Caki2 (cell line): Measurements from ENCODE around the gene PDXP. TPM values are rescaled to one million over a fixed set of nuclear protein-coding genes. Genes with fewer than 3 reads are reported as not detected.
A peak's percentile ranks its signal among the peaks of the same experiment; 100 is the strongest.

Source experiments
- DNase-seq: peaks from one replicate; pipeline ENCODE4 v3.0.0-alpha.2; 2015; ENCODE audit warnings: low read depth
- in situ Hi-C: cut with HindIII; loops from 2 replicates; pipeline ENCODE4 v1.10.0; 2016; ENCODE audit warnings: low sequenced_read_pairs, low pct_unique_long_range_greater_than_20kb, mixed read lengths
- total RNA-seq: library from RNA; depleted of rRNA; stranded (reverse); fragments of >200 nt; shearing (Covaris generic); gene quantifications from 2 replicates; pipeline ENCODE4 v1.2.3, GENCODE V29; 2014; ENCODE audit warnings: low replicate concordance

The PDXP gene
- total RNA-seq, 1 experiment from 2014 or later: 75.8 TPM

DNA sequence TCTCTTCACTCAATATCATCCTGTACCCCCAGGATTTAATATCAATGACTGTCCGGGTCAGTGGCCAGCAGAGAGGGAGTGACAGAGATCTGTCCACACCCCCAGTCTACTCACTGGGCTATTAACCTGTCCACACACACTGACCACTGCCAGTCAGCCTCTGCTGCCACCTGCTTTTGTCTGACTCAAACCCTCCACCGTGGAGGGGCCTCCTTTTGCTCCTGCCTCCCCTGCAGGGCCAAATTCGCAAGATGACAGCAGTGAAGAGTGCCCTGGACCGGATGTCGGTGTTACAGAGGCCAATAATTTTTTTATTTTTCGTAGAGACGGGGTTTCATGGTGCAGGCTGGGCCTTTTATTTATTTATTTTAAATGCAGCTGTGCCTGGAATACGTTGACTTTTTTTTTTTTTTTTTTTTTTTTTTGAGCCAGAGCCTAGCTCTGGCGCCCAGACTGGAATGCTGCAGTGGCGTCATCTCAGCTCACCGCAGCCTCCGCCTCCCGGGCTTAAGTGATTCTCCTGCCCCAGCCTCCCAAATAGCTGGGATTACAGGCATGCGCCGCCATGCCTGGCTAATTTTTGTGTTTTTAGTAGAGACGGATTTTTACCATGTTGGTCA lies 5.1 kb downstream of the PDXP start:
- DNase-seq: no peak
- in situ Hi-C loops: no loop called here

DNA sequence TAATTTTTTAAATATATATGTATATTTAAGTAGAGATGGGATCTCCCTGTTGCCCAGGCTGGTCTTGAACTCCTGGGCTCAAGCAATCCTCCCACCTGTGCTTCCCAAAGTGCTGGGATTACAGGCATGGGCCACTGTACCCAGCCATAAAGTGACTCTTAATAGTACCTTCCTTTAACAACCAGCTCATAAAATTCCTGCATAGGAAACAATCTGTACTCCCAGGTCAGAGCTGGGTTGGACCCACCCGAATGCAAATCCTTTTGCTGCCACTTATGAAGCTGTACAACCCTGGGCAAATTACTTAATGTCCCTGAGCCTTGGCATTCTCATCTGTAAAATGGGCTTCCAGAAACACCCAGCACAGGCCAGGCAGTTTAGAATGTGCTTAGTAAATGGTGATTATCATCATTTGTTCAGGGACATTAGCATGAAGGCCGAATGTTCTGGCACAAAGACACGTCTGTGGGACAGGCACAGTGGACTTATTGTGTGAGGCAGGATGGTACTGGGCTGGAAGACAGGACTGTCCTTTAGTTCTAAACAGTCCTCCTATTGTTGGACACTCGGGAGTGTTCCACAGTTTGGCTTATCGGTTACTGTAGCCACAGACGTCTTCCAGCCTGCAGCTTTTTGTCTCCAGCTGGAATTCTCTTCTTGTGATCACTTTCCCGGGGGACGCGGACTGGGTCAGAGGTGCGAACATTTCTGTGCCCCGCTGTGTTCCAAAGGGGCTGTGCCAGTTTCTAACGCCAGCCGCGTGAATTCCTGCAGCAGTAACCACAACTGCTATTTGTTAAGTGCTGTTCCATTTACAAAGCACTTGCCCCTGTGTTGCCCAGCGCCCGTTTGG lies 6.0 kb downstream of the PDXP start:
- DNase-seq: no peak
- in situ Hi-C loops: no loop called here

DNA sequence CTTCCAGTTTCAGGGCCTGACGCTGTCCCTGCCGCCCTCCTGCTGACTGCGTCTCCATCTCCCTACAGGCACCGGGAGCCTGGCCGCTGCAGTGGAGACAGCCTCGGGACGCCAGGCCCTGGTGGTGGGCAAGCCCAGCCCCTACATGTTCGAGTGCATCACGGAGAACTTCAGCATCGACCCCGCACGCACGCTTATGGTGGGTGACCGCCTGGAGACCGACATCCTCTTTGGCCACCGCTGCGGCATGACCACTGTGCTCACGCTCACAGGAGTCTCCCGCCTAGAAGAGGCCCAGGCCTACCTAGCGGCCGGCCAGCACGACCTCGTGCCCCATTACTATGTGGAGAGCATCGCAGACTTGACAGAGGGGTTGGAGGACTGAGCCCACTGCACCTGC lies 7.0 kb downstream of the PDXP start:
- DNase-seq: no peak
- in situ Hi-C loops: no loop called here

- DNase-seq: peak; percentile 95
- in situ Hi-C loops: no loop called here
Measured at GRCh38 chr22:37669586-37669985, 11.1 kb downstream of the PDXP start.

- in situ Hi-C loops: no loop called here
- no peak for DNase-seq
Measured at GRCh38 chr22:37672206-37672919, 13.8 kb downstream of the PDXP start.

DNA sequence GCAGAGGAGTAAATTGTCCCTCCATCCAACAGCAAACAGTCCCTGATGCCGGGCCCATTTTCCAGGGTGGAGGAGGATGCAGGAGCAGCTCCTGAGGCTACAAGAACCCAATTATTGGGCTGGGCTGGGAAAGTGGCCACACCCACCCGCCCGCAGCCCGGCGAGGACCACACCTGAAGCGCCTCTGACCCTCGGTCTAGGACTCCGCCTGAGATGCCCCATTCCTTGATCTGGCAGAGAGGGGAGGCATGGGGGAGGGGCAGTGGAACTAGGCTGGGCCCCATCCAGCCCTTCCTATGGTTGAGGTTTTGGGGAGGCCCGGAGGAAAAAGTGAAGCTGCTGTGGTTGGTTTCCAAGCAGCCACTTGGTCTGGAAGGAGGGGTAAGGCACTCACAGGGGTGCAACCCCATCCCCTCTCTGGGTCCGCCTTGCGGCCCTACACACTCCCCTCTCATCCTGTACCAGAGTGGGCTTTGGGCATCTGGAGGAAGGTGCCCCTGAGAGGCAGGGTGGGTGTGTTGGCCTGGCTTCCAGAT lies 14.5 kb downstream of the PDXP start:
- in situ Hi-C loops: no loop called here
- no peak for DNase-seq

- no peak for DNase-seq
- in situ Hi-C loops: no loop called here
Measured at GRCh38 chr22:37674248-37674647, 15.7 kb downstream of the PDXP start.

GRCh38 chr22:37674951-37675929 lies 16.7 kb downstream of the PDXP start, which contains the start of gene LGALS1:
TSS of gene LGALS1 (plus strand) at chr22:37675636. CDS start at chr22:37675703, 67 bp downstream.
- DNase-seq: peak; percentile 99
- in situ Hi-C loops: no loop called here

DNA sequence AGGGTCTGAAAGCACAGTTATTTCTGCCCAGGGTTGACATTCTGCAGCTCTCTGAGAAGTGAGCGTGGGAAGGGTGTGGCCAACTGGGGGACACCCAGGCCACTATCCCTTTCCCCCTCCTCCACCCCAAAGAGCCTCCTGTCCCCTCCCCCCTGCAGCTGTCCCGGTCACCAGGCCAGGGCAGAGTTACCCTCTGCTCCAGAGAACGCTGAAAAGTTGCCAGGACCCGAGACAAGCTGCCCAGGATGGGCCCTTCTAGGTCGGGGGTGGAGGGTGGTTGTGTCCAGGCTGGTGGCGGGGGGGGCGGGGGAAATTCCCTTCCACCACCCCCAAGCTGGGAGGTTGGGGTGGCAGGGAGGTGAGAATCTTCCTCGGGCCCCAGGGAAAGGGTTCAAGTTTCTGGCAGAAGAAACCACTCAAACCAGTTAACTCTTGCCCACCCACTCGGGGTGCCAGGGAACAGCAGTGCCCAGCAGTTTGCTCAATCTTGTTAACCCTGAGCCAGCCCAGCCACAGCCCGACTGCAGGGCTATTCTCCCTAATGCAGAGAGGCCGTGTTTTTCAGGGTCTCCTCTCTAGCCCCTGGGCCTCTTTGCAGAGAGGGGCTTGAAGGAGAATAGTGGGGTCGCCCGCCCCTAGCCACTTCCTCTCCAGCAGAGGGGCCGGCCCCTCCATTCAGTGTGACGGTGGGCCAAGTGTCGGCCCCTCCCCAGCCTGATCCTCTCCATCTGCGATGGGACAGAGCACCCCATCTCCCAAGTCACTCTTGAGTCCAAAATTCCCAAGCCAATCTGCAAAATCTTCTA lies 17.6 kb downstream of the PDXP start:
- DNase-seq: peak; percentile 37
- in situ Hi-C loops: no loop called here

DNA sequence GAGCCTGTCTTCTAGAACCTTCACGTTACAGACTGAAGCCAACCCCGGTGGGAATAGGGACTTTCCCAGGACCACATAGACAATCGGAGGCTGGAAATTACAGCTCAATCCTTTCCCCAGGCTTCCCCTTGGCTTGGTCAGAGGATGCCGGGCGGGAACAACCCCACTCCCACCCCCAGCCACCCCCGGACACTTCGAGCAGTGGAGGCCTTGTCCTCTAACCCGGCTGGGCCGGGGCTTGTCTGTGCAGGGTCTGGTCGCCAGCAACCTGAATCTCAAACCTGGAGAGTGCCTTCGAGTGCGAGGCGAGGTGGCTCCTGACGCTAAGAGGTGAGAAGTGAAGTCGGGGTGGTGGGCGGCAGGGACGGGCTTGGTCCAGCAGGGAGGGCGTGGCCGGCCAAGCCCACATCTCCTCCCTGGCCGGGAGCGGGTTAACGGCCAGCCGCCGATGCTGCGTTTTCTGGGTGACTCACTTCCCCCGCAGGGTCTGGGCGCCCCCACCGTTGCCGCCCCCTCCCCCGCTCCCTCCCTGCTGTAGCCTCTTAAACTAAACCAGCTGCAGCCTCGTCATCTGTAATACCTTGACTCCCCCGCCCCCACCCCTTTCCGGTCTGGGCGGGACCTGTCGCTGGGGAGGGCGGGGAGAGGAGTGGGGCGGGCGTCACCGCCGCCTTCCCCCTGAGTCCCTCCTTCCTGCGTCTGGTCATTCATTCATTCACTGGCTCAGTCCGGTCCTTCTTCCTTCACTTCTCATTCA lies 18.4 kb downstream of the PDXP start:
- peak; percentile 96 for DNase-seq
- in situ Hi-C loops: no loop called here

DNA sequence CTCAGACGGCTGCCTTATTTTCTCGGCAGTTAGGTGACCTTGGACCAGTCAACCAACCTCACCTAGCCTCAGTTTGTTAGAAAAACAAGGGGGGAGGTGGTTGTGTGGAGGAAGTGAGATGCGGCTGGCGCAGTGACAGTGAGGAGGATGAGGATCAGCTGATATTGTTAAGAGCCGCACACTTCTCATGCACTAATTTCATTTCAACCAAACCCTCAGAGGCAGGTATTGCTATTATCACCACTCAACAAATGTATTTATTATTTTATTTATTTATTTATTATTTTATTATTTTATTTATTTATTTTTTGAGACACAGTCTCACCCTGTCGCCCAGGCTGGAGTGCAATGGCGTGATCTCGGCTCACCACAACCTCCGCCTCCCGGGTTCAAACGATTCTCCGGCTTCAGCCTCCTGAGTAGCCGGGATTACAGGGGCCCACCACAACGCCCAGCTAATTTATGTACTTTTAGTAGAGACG lies 19.0 kb downstream of the PDXP start:
- in situ Hi-C loops: no loop called here
- no peak for DNase-seq

- DNase-seq: no peak
- in situ Hi-C loops: no loop called here
Measured at GRCh38 chr22:37678372-37678771, 19.8 kb downstream of the PDXP start.

GRCh38 chr22:37679670-37680069 lies 21.1 kb downstream of the PDXP start:
- in situ Hi-C loops: no loop called here

GRCh38 chr22:37680191-37680851 lies 21.8 kb downstream of the PDXP start:
- no peak for DNase-seq
- in situ Hi-C loops: no loop called here

More at GRCh38 chr22:37679670-37680069, 21.1 kb downstream of the PDXP start:
- no peak for DNase-seq

GRCh38 chr22:37681001-37681424 lies 22.5 kb downstream of the PDXP start:
- DNase-seq: no peak
- in situ Hi-C loops: no loop called here
